Stomach (tissue), 9 donors: ENCODE results near the gene GHRHR. TPM values are rescaled to one million over a fixed set of nuclear protein-coding genes. Genes with fewer than 3 reads are reported as not detected.

Experiments
- DNase-seq, 2 donors: peaks; one replicate each; pipeline versions ENCODE4 v3.0.0 to v3.0.0-alpha.2; 2013 to 2019
- H3K27ac ChIP-seq, 5 donors: fragments of 200-600 bp in 4 of 5; sonication (generic) in 4 of 5; one replicate each; pipeline ENCODE4 v1.5.1; 2013 to 2019; ENCODE audit warnings: mild to moderate bottlenecking in 1 of 5, moderate library complexity in 1 of 5
- H3K27me3 ChIP-seq, 3 donors: fragments of 200-600 bp; sonication (generic); one replicate each; pipeline ENCODE4 v1.5.1; 2017 to 2019; ENCODE audit warnings: mixed run types in 1 of 3
- H3K36me3 ChIP-seq, 4 donors: fragments of 200-600 bp; sonication (generic); 1 replicate in 3 of 4; 2 replicates in 1 of 4; pipeline ENCODE4 v1.5.1; 2016 to 2019
- H3K4me1 ChIP-seq, 4 donors: fragments of 200-600 bp; sonication (generic); one replicate each; pipeline ENCODE4 v1.5.1; 2016 to 2019
- H3K4me3 ChIP-seq, 4 donors: fragments of 200-600 bp; sonication (generic) in 3 of 4; one replicate each; pipeline ENCODE4 v1.5.1; 2016 to 2019; ENCODE audit warnings: mild to moderate bottlenecking in 1 of 4
- H3K9me3 ChIP-seq, 4 donors: fragments of 200-600 bp; sonication (generic); one replicate each; pipeline ENCODE4 v1.5.1; 2016 to 2019
- CTCF ChIP-seq, 7 experiments: fragments of 450-650 bp in 4 of 7; fragments of 200-600 bp in 3 of 7; sonication (generic) in 3 of 7; IDR thresholded peaks; one replicate each; pipeline ENCODE4 v1.5.1; 2016 to 2019; ENCODE audit warnings: antibody characterized with exemption in 7 of 7, control low read depth in 2 of 7, mild to moderate bottlenecking in 1 of 7
- EP300 ChIP-seq: sonication (generic); formaldehyde crosslinking; IDR thresholded peaks from one replicate; pipeline ENCODE4 v1.6.1; 2017; ENCODE audit warnings: antibody characterized with exemption
- POLR2A ChIP-seq, 4 donors: fragments of 450-650 bp; IDR thresholded peaks; one replicate each; pipeline ENCODE4 v1.6.1; 2016; ENCODE audit warnings: antibody characterized with exemption in 4 of 4, control low read depth in 2 of 4, mild to moderate bottlenecking in 1 of 4, moderate library complexity in 1 of 4
- POLR2AphosphoS5 ChIP-seq, 3 donors: sonication (generic); formaldehyde crosslinking; IDR thresholded peaks; one replicate each; pipeline ENCODE4 v1.6.1; 2016; ENCODE audit warnings: antibody characterized with exemption in 3 of 3
- WGBS, 5 donors: extraction: QIAGEN DNeasy Blood & Tissue Kit in 3 of 5; methylation state at CpG; one replicate each; pipeline versions ENCODE4 v1.1.5 to v1.1.7; 2013 to 2018; 5-methylcytosine and 5-hydroxymethylcytosine counted together
- intact Hi-C: fragments of 100-400 bp; cut with DNase I; formaldehyde crosslinking; loops from one replicate; pipeline ENCODE4 v1.15.1; 2023; ENCODE audit warnings: low total_unique reads
- polyA plus RNA-seq, 3 donors: library from polyadenylated mRNA; stranded (reverse); fragments of 200-250 nt; gene quantifications; one replicate each; pipeline ENCODE4 v1.2.3, GENCODE V29; 2013
- total RNA-seq, 5 donors: library from RNA; depleted of rRNA; stranded (reverse); fragments of >200 nt; gene quantifications; one replicate each; pipeline versions ENCODE4 v1.1.0 to v1.2.3, GENCODE V29; 2014 to 2016
- donor health status: healthy with polysubstance abuse.
- donor health status: Bipolar disorder and iron deficiency.
- donor health status: healthy.

GHRHR gene
- total and polyA plus RNA-seq, 8 donors = 0.33 TPM; not detected in 7

GRCh38 chr7:31007634-31008033, 43.9 kb downstream of the GHRHR start:
- intact Hi-C loops = no loop called here

GRCh38 chr7:31014826-31015225, 51.1 kb downstream of the GHRHR start:
- no peak overlapping the region for H3K27ac ChIP-seq
- no peaks in the 10 kb centered on the region for H3K4me1 ChIP-seq
- H3K4me3 ChIP-seq = no peak overlapping the region
- H3K36me3 ChIP-seq = no peaks in the 10 kb centered on the region
- DNase-seq = no peak
- intact Hi-C loops = no loop called here
- 52 to 73% (median 63%) methylated on average over 3 of the region's 3 CpGs for WGBS, 5 donors
- H3K9me3 ChIP-seq = no peaks in the 10 kb centered on the region
- TF ChIP-seq CTCF (IDR thresholded peaks at IDR 0.05) = no peak
- TF ChIP-seq POLR2A (IDR thresholded peaks at IDR 0.05) = no peak
- TF ChIP-seq POLR2AphosphoS5 (IDR thresholded peaks at IDR 0.05) = no peak
- no peak for TF ChIP-seq EP300
- H3K27me3 ChIP-seq = peaks cover 0 to 17% (median 0%) of the 10 kb centered on the region in 3 donors

More at GRCh38 chr7:31007634-31008033, 43.9 kb downstream of the GHRHR start:
- 48 to 64% (median 62%) methylated on average over 4 to 5 of the region's 5 CpGs for WGBS, 5 donors
- H3K27me3 ChIP-seq = peaks cover 0 to 23% (median 8%) of the 10 kb centered on the region in 3 donors
- no peak overlapping the region for H3K4me3 ChIP-seq
- no peaks in the 10 kb centered on the region for H3K4me1 ChIP-seq
- TF ChIP-seq EP300 (no peak), CTCF (IDR thresholded peaks at IDR 0.05) (no peak), POLR2AphosphoS5 (IDR thresholded peaks at IDR 0.05) (no peak), POLR2A (IDR thresholded peaks at IDR 0.05) (no peak)
- H3K36me3 ChIP-seq = no peaks in the 10 kb centered on the region
- peaks cover 0 to 9% (median 0%) of the 10 kb centered on the region in 4 donors for H3K9me3 ChIP-seq
- DNase-seq = no peak
- H3K27ac ChIP-seq = no peak overlapping the region

- H3K36me3 ChIP-seq = no peaks in the 10 kb centered on the region
- 73 to 83% (median 78%) methylated on average over 7 of the region's 7 CpGs for WGBS, 5 donors
- TF ChIP-seq POLR2A (IDR thresholded peaks at IDR 0.05) (no peak), CTCF (IDR thresholded peaks at IDR 0.05) (no peak), EP300 (no peak)
- peaks cover 0 to 17% (median 0%) of the 10 kb centered on the region in 3 donors for H3K27me3 ChIP-seq
- no peaks in the 10 kb centered on the region for H3K9me3 ChIP-seq
- no peak overlapping the region for H3K4me3 ChIP-seq
- DNase-seq = peak in 1 of 2 donors; percentile 58
- no peaks in the 10 kb centered on the region for H3K4me1 ChIP-seq
- H3K27ac ChIP-seq = no peak overlapping the region
- intact Hi-C loops = no loop called here
Measured at GRCh38 chr7:31017032-31017675, 53.4 kb downstream of the GHRHR start.

GRCh38 chr7:31017721-31018120, 54.0 kb downstream of the GHRHR start:
- peaks cover 0 to 17% (median 0%) of the 10 kb centered on the region in 3 donors for H3K27me3 ChIP-seq
- intact Hi-C loops = no loop called here
- H3K4me3 ChIP-seq = no peak overlapping the region
- no peaks in the 10 kb centered on the region for H3K4me1 ChIP-seq
- H3K9me3 ChIP-seq = no peaks in the 10 kb centered on the region
- WGBS, 5 donors = 83 to 90% (median 88%) methylated on average over 5 of the region's 5 CpGs
- DNase-seq = no peak
- no peak overlapping the region for H3K27ac ChIP-seq
- no peak for TF ChIP-seq EP300
- TF ChIP-seq POLR2A (IDR thresholded peaks at IDR 0.05) = no peak
- no peak for TF ChIP-seq CTCF (IDR thresholded peaks at IDR 0.05)
- TF ChIP-seq POLR2AphosphoS5 (IDR thresholded peaks at IDR 0.05) = no peak
- no peaks in the 10 kb centered on the region for H3K36me3 ChIP-seq
